ENCODE data around the gene MLKL.

The MLKL gene

DNA sequence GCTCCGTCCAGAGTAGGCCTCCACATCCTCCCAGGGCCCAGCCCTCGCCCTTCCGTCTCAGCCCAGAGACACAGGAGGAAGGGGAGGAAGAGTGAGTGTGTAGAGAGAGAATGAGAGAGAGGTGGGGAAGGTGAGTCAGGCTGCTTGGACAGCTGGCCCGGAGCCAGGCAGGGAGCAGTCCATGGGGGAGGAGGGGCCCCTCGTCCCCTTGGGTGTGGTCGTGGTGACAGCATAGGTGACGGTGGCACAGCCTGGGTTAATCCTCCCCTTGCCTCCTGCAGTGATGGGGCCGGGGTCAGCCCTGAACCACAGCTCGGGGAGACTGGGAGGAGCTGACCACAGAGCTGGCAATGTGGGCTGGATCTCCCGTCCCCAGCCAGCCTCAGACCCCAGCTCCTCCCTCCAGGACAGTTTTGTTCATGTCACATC, 37.5 kb upstream of the MLKL start:
- no peaks in the 10 kb centered on the region for H3K36me3 Mint-ChIP-seq (ENCODE audit: low read depth)
- H3K27me3 Mint-ChIP-seq, result no peaks in the 10 kb centered on the region
- no peak overlapping the region for H3K4me3 Mint-ChIP-seq
- no peaks in the 10 kb centered on the region for H3K9me3 Mint-ChIP-seq
- DNase-seq, result no peak
- no peak overlapping the region for H3K27ac Mint-ChIP-seq
- H3K4me1 Mint-ChIP-seq (ENCODE audit: low read depth), result no peaks in the 10 kb centered on the region

DNA sequence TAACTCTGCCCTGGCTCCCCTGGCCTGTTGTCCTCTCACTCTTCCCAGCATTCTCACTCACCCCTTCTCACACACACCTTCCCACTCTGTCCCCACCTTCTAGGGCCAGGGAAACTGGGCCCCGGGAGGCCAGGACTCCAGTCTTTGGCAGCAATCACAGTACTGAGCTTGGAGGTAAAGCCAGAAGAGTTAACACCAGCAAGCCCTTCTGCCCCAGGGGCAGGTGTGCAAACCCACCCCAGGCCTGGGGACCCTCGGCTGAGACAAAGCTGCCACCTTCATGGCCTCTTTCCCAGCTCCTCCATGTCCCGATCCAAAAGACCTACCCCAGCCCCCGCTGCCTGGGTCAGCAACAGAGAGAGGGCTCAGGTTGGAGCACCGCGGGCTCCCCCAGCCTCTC, 36.9 kb upstream of the MLKL start:
- H3K9me3 Mint-ChIP-seq, result no peaks in the 10 kb centered on the region
- H3K4me1 Mint-ChIP-seq (ENCODE audit: low read depth), result no peaks in the 10 kb centered on the region
- H3K27me3 Mint-ChIP-seq, result no peaks in the 10 kb centered on the region
- no peak overlapping the region for H3K4me3 Mint-ChIP-seq
- no peak overlapping the region for H3K27ac Mint-ChIP-seq
- no peak for DNase-seq
- H3K36me3 Mint-ChIP-seq (ENCODE audit: low read depth), result no peaks in the 10 kb centered on the region

DNA sequence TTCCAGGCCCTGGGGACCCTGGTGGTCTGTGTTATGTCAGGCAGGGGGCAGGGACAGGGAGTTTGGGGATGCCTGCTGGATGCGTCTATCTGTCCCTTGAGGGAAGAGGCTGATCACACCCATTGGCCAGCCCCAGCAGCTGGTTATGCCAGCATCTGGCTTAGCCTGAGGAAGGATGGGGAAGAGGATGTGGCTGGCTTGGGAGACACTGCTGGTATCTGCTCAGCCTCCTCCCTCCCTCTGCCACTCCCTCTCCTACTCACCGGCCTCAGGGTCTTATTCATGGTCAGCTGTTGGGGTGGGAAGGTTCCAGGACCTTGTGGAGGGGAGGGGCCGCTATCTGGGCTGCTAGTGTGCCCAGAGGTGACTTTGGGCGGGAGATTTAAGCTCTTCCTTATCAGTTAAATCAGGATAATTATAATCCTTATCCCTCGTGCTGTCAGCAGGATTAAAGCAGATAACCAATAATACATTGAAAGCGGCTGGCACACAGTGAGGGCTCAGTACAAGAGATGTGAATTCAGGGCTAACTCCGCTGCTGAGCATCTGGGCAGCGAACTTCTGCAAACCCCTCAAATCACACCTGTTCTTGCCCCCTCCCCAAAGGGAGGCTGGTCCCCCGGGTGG, 36.0 kb upstream of the MLKL start:
- no peak overlapping the region for H3K27ac Mint-ChIP-seq
- H3K4me3 Mint-ChIP-seq, result no peak overlapping the region
- no peak for DNase-seq
- H3K36me3 Mint-ChIP-seq (ENCODE audit: low read depth), result no peaks in the 10 kb centered on the region
- no peaks in the 10 kb centered on the region for H3K27me3 Mint-ChIP-seq
- no peaks in the 10 kb centered on the region for H3K4me1 Mint-ChIP-seq (ENCODE audit: low read depth)
- no peaks in the 10 kb centered on the region for H3K9me3 Mint-ChIP-seq

GRCh38 chr16:74735554-74735953, 34.9 kb upstream of the MLKL start:
- no peak overlapping the region for H3K27ac Mint-ChIP-seq
- no peak overlapping the region for H3K4me3 Mint-ChIP-seq
- no peaks in the 10 kb centered on the region for H3K9me3 Mint-ChIP-seq
- H3K4me1 Mint-ChIP-seq (ENCODE audit: low read depth), result no peaks in the 10 kb centered on the region
- no peaks in the 10 kb centered on the region for H3K36me3 Mint-ChIP-seq (ENCODE audit: low read depth)
- no peaks in the 10 kb centered on the region for H3K27me3 Mint-ChIP-seq
- no peak for DNase-seq

DNA sequence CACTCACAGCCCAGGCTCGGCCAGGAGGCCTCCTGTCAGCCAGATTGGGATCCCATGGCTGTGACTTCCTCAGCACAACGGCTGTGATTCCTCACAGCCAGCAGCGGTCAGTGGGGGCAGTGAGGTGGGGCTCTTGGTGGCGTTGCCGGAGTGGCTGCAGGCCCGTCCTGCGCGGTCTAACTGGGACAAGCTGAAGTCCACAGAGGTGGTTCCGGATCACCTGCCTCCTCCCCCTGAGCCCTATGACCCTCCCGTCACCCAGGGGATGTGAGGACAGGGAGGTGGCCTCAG, 34.4 kb upstream of the MLKL start:
- no peak for DNase-seq
- Mint-ChIP-seq H3K9me3 (no peaks in the 10 kb centered on the region), H3K36me3 (ENCODE audit: low read depth) (no peaks in the 10 kb centered on the region), H3K27me3 (no peaks in the 10 kb centered on the region), H3K4me3 (no peak overlapping the region), H3K4me1 (ENCODE audit: low read depth) (peaks cover 4% of the 10 kb centered on the region), H3K27ac (no peak overlapping the region)

GRCh38 chr16:74734361-74735161, 33.9 kb upstream of the MLKL start:
- no peaks in the 10 kb centered on the region for H3K36me3 Mint-ChIP-seq (ENCODE audit: low read depth)
- H3K4me1 Mint-ChIP-seq (ENCODE audit: low read depth), result peaks cover 7% of the 10 kb centered on the region
- no peak for DNase-seq
- no peaks in the 10 kb centered on the region for H3K27me3 Mint-ChIP-seq
- no peak overlapping the region for H3K4me3 Mint-ChIP-seq
- H3K9me3 Mint-ChIP-seq, result no peaks in the 10 kb centered on the region
- no peak overlapping the region for H3K27ac Mint-ChIP-seq

DNA sequence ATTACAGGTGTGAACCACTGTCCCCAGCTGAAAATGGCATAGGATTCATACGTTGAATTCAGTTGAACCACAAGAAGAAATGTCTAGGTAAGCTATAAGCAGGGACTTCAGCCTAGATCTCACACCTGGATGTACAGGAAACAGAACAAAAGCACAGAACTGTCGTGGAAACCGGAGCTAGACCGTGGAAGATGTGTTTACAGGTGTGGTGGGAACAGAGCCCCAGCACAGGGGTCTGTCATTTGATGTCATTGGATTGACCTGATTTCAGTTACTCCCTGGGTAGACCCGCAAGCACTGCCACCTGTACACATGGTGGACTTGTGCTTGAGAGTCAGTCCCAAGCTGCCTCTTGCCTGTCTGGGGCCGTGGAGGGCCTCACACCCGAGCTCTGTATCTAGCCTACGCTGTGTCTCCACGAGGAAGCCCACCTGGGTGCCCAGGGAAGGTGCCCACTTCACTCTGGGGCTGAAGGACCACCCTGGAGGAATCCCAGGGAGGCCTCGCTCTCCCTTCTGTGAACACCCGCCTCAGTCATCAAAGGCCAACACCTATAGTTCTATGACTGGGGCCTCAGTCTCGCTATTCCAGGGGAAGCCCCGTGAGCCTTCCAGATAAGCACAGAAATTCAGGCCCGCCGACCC, 32.2 kb upstream of the MLKL start:
- no peak for DNase-seq
- Mint-ChIP-seq H3K4me1 (ENCODE audit: low read depth) (peaks cover 7% of the 10 kb centered on the region), H3K27ac (no peak overlapping the region), H3K9me3 (no peaks in the 10 kb centered on the region), H3K27me3 (no peaks in the 10 kb centered on the region), H3K36me3 (ENCODE audit: low read depth) (no peaks in the 10 kb centered on the region), H3K4me3 (no peak overlapping the region)

DNA sequence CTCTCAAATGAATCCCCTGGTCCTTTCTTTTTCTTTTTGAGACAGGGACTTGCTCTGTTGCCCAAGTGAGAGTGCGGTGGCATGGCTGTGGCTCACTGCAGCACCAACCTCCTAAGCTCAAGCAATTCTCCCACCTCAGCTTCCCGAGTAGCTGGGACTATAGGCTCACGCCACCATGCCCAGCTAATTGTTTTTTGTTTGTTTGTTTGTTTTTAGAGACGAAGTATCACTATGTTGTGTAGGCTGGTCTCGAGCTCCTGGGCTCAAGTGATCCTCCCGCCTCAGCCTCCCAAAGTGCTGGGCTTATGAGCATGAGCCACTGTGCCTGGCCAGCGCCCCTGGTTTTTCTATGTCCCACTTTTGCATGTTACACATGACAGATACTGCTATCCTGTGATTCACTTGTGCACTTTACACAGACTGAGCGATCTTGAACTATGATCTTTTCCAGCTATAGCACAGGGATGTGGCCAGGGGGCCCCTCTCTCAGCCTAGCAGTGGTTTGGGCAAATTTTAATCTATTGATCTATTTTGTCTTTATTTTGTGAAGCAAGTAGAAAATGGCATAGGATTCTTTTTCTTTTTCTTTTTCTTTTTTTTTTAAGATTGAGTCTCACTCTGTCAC, 31.3 kb upstream of the MLKL start:
- H3K4me3 Mint-ChIP-seq, result no peak overlapping the region
- H3K27ac Mint-ChIP-seq, result no peak overlapping the region
- peaks cover 5% of the 10 kb centered on the region for H3K9me3 Mint-ChIP-seq
- DNase-seq, result no peak
- H3K27me3 Mint-ChIP-seq, result no peaks in the 10 kb centered on the region
- H3K4me1 Mint-ChIP-seq (ENCODE audit: low read depth), result peaks cover 7% of the 10 kb centered on the region
- H3K36me3 Mint-ChIP-seq (ENCODE audit: low read depth), result no peaks in the 10 kb centered on the region

DNA sequence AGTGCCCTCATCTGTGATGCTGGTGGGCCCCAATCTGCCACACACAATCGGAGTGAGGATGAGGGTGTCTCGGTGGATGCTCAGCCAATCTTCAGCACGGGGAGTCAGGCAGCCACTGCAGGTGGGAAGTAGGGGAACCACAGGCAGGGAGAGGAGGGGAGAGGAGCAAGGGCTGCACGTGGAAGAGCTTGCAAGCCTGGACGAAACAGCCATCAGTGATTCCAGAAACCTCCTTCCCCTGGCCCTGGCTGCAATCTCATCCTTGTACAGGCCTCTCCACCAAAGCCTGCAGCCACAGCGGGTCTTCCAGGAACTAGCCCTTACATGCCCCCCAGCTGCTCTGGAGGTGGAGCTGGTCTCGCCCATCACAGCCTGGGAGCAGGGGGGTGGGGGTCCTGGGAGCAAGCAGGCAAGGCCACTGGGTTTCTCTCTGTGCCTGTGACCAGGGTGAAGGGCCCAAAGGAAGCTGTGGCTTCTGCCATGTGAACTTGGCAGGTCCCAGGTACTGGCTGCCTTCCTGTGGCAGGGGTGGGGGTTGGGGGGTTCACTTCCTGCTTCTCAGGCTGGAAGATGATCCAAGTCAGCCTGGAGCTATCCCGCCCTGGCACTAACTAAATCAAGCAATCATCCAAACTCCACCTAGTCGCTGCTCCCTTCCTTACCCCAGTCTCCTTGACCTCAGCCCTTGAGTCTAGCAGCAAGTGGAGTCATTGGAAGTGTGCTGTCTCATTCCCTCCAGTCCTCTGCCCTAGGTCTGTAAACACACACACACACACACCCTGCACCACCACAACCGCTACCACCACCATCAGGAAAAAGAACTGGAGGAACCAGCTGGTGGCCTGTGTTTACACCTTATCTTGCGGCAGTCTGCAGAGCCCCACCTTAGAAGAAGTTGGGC, 29.4 kb upstream of the MLKL start:
- Mint-ChIP-seq H3K27me3 (no peaks in the 10 kb centered on the region), H3K9me3 (peaks cover 9% of the 10 kb centered on the region), H3K36me3 (ENCODE audit: low read depth) (no peaks in the 10 kb centered on the region), H3K4me1 (ENCODE audit: low read depth) (peaks cover 7% of the 10 kb centered on the region), H3K4me3 (no peak overlapping the region), H3K27ac (no peak overlapping the region)
- DNase-seq, result no peak

DNA sequence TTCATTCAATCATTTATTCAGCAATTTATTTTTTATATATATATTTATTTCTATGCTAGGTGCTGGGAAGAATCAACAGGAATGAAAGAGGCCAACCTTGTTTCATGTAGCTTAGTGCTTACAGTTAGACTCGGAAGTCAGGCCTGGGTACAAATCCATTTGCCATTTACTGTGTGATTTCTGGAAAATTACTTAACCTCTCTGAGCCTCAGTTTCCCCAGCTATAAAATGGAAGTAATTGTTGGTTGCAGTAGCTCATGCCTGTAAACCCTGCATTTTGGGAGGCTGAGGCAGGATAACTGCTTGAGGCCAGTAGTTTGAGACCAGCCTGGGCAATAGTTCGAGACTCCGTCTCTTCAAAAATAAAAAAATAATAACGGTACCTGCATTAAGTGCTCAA, 27.2 kb upstream of the MLKL start:
- peaks cover 7% of the 10 kb centered on the region for H3K4me1 Mint-ChIP-seq (ENCODE audit: low read depth)
- no peaks in the 10 kb centered on the region for H3K36me3 Mint-ChIP-seq (ENCODE audit: low read depth)
- H3K4me3 Mint-ChIP-seq, result no peak overlapping the region
- DNase-seq, result no peak
- peaks cover 9% of the 10 kb centered on the region for H3K9me3 Mint-ChIP-seq
- no peaks in the 10 kb centered on the region for H3K27me3 Mint-ChIP-seq
- H3K27ac Mint-ChIP-seq, result no peak overlapping the region

GRCh38 chr16:74726716-74727115, 26.1 kb upstream of the MLKL start:
- Mint-ChIP-seq H3K4me1 (ENCODE audit: low read depth) (peaks cover 7% of the 10 kb centered on the region), H3K4me3 (no peak overlapping the region), H3K27me3 (no peaks in the 10 kb centered on the region), H3K9me3 (peaks cover 9% of the 10 kb centered on the region), H3K27ac (no peak overlapping the region), H3K36me3 (ENCODE audit: low read depth) (no peaks in the 10 kb centered on the region)
- DNase-seq, result peak; percentile 51

DNA sequence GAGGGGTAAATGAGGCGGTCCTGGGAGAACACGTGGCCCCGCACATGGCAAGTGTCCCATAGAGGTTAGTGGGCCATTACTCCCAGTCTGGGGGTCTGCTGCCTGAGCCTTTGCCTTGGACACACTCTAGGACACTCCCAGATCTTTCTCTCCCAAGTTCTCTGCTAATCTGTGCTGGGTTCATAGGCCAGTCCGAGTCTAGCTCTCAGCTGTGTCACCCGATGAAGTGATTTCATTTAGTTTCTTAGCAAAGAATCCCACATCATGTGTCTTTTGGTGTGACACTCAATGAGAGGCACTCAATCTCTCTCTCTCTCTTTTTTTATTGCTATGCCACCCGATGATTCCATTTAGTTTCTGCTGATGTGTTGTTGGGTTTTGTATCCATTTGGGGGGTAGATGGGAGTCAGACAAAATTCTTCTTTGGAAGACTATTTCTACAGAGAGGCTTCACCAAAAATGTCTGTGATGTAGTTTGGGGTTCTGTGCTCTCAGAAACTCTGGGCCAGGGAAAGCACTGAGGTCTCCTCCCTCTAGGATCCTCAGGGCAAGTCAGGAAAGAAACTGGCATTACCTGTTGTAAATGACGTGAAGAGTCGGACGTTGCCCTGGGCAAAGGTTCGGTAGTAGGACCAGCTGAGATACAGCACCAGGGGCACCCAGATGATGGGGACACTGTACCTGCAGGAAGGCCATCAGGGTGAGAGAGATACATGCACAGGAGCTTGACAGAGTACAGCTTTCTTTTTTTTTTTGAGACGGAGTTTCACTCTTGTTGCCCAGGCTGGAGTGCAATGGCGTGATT, 25.2 kb upstream of the MLKL start:
- no peak for DNase-seq
- no peak overlapping the region for H3K27ac Mint-ChIP-seq
- H3K4me1 Mint-ChIP-seq (ENCODE audit: low read depth), result peaks cover 7% of the 10 kb centered on the region
- no peaks in the 10 kb centered on the region for H3K36me3 Mint-ChIP-seq (ENCODE audit: low read depth)
- peaks cover 9% of the 10 kb centered on the region for H3K9me3 Mint-ChIP-seq
- H3K4me3 Mint-ChIP-seq, result no peak overlapping the region
- no peaks in the 10 kb centered on the region for H3K27me3 Mint-ChIP-seq

DNA sequence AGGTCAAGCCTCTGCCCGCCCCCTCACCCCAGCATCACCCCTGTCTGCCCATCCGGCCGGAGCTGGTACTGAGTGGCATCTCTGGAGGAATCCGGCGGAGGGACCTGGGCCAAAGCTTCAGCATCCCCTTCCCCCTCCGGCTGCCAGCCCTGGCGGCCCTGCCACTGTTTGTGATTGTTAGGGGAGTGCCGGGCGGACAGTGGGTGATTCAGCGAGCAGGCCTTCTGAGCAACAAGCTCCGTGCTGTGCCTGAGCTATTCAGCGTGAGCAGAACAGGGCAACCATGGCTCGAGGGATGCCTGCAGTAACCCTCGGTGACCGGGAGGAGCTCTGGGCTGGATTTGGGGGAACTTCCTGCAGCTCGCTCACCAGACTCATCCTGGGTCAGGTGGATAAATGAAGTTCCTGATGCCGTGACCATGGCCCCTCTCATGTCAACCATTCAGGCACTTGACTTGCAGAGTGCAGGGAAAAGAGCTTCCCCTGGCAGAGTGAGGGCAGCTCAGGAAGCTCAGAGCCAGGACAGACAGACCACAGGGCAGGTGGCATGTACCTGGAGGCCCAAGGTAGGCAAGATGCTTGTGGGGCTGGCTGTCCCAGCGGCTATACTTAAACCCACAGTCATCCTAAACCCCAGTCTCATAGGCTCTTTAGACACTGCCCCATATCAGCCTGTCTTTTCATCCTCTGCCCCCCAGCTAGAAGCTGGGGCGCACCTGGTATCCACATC, 24.3 kb upstream of the MLKL start:
- Mint-ChIP-seq H3K27me3 (no peaks in the 10 kb centered on the region), H3K36me3 (ENCODE audit: low read depth) (no peaks in the 10 kb centered on the region), H3K4me3 (no peak overlapping the region), H3K9me3 (peaks cover 9% of the 10 kb centered on the region), H3K4me1 (ENCODE audit: low read depth) (peaks cover 2% of the 10 kb centered on the region), H3K27ac (no peak overlapping the region)
- no peak for DNase-seq
